MM.1S (cell line): Measurements from ENCODE around the gene LIN37.

Experiments used
- EZH2 ChIP-seq: fragments of 300-600 bp; sonication (generic); optimal IDR thresholded peaks from 2 replicates; pipeline ENCODE3; 2017; ENCODE audit warnings: low read depth, mild to moderate bottlenecking, antibody characterized with exemption, low read length, mixed read lengths
- TF ChIP-seq, protein P1 (sequence below): fragments of 300-600 bp; sonication (generic); IDR thresholded peaks from 2 replicates; pipeline ENCODE4 v1.5.1; 2016; ENCODE audit warnings: antibody characterized with exemption, low read length, mixed read lengths

DNA sequence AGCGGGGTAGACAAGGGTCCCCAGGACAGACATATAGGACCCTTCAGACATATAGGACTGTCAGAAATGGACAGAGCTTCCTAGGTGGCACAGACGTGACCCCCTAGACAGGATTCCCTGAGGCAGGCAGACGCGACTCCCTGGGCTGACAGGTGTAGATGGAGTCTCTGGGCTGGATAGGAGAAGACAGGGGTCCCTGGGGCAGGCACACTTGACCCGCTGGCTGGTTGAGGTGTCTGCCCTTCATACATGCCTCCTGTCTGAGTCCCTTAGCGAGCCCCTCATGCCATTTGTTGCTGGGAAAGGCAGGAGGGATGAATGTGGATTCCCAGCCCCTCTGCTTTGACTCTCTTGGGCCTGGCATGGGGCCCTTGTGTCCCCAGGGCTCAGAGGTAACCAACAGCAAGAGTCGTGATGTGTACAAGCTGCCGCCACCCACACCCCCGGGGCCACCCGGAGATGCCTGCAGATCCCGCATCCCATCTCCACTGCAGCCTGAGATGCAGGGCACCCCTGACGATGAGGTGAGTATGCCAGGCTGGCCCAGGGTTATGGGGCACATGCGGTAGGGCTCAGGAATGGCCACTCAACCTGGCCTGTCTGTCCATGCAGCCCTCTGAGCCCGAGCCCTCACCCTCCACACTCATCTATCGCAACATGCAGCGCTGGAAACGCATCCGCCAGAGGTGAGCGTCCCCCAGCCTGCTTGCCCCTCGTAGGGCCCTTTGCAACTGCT, 5.4 kb downstream of the LIN37 start:
- TF ChIP-seq, protein P1, sequence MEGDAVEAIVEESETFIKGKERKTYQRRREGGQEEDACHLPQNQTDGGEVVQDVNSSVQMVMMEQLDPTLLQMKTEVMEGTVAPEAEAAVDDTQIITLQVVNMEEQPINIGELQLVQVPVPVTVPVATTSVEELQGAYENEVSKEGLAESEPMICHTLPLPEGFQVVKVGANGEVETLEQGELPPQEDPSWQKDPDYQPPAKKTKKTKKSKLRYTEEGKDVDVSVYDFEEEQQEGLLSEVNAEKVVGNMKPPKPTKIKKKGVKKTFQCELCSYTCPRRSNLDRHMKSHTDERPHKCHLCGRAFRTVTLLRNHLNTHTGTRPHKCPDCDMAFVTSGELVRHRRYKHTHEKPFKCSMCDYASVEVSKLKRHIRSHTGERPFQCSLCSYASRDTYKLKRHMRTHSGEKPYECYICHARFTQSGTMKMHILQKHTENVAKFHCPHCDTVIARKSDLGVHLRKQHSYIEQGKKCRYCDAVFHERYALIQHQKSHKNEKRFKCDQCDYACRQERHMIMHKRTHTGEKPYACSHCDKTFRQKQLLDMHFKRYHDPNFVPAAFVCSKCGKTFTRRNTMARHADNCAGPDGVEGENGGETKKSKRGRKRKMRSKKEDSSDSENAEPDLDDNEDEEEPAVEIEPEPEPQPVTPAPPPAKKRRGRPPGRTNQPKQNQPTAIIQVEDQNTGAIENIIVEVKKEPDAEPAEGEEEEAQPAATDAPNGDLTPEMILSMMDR = no peak
- TF ChIP-seq EZH2 = no peak
